HG03066 (cell line): ENCODE measurements around the gene HECTD4.
"Not testable (repeated sequence)": the region's sequence is repeated elsewhere in the genome, so short reads cannot be mapped to it uniquely, and the experiment has no call there.

Experiments
- ATAC-seq: cut with Tn5 transposase; IDR thresholded peaks from one replicate; pipeline ENCODE4 v1.9.1; 2021; ENCODE audit warnings: low read depth; ENCODE audit not compliant: unreplicated experiment

Gene HECTD4

DNA sequence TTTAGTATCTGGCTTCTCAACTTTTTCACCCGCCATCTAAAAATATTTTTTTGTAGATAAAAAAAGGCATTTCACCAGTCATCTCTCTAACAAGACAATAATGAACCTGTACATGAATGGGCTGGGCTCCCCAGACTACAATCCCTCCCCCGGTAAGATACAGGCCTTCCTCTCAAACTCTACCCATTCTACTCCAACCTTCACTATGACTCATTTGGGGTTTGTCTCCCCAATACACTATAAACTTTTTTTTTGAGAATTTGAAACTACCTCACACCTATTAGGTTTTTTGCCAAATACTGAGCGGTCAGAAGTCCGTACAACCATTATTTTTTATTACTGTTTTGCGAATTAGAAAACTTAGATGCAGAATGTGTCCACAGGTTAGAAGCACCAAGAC, 26.4 kb upstream of the HECTD4 start:
- no peak for ATAC-seq

- not testable (repeated sequence) for ATAC-seq
Observed at GRCh38 chr12:112407683-112408082, 25.5 kb upstream of the HECTD4 start.

GRCh38 chr12:112406519-112407488, 24.6 kb upstream of the HECTD4 start:
- ATAC-seq = no peak

GRCh38 chr12:112401903-112402498, 19.8 kb upstream of the HECTD4 start:
- no peak for ATAC-seq

DNA sequence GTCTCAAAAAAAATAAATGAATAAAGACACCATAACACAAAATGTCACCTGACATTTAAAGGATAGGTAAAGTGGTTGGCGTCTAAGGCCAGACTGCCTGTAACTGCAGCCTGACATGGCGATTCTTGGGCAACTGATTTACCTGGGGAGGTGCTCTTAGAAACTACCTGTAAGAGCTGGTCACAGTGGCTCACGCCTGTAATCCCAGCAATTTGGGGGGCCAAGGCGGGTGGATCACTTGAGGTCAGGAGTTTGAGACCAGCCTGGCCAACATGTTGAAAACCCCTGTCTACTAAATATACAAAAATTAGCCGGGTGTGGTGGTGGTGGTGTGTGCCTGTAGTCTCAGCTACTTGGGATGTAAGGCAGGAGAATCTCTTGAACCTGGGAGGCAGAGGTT, 18.8 kb upstream of the HECTD4 start:
- ATAC-seq = no peak

- no peak for ATAC-seq
Observed at GRCh38 chr12:112393328-112393727, 11.1 kb upstream of the HECTD4 start.

DNA sequence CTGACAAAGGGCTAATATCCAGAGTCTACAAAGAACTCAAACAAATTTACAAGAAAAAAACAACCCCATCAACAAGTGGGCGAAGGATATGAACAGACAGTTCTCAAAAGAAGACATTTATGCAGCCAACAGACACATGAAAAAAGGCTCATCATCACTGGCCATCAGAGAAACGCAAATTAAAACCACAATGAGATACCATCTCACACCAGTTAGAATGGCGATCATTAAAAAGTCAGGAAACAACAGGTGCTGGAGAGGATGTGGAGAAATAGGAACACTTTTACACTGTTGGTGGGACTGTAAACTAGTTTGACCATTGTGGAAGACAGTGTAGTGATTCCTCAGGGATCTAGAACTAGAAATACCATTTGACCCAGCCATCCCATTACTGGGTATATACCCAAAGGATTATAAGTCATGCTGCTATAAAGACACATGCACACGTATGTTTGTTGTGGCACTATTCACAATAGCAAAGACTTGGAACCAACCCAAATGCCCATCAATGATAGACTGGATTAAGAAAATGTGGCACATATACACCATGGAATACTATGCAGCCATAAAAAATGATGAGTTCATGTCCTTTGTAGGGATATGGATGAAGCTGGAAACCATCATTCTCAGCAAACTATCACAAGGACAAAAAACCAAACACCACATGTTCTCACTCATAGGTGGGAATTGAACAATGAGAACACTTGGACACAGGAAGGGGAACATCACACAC, 7.9 kb upstream of the HECTD4 start:
- ATAC-seq = not testable (repeated sequence)

DNA sequence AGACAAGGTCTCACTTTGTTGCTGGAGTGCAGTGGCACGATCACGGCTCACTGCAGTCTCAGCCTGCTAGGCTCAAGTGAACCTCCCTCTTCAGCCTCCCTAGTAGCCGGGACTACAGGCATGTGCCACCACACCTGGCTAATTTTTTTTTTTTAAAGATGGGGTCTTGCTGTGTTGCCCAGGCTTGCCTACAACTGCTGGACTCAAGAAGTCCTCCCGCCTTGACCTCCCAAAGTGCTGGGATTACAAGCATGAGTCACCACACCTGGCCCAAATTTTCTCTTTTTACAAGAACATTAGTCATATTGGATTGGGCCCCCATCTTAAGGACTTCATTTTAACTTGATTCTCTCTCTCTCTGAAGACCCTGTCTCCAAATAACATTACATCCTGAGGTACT, 7.0 kb upstream of the HECTD4 start:
- no peak for ATAC-seq

DNA sequence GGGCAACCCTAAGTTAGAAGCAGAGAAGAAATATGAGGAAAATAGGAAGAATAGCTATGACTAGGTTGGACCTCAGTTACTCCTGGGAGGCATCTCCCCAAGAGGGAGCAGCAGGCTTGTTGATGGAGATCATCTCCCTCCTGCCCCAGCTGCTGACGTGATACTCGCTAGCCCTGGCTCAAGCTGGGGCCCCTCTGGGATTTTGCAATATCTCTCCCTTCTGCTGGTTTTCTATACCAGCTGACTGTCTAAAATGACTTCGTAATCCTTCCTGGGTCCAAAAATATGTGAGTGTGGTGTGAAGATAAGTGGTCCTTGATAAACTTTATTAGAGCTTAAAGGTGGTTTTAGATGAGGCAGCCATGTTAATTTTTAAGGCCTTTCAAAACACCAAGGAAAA, 4.5 kb upstream of the HECTD4 start:
- ATAC-seq = no peak

- no peak for ATAC-seq
Observed at GRCh38 chr12:112382866-112383265, 635 bp upstream of the HECTD4 start.

GRCh38 chr12:112381406-112381882, 787 bp downstream of the HECTD4 start:
- peak; percentile 64 for ATAC-seq

DNA sequence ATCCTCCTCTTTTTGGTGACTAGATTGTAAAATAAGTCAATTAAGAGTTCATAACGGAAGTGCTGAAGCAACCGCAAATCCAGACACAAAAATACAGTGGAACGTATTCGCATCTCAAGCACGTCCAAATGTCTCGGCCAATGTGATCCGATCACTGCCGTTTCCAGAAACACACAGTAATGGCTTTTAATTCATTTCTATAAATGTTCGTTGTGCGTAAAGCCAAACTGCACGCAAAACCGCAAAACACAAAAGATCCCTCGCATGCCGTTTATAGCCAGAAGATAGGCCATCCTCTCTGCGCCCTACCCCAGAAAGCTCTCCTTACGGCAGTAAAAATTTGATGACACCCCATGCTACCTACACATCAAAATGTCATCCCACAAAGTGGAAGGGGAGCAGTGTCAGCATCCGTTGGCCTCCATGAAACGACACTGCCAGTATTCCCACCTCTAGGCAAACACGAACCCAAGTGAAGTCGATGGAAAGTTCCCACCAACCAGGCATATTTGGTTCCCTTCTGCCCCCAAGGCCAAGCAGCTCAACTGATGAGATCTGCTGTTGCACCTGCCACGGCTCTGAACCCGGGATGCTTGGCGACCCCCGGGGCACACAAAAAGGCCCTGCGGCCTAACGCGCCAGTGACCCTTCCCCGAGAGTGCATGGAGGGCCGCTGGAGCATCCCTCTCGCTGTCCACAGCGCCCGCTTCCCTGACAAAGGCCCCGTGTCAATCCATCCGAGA, 1.4 kb downstream of the HECTD4 start:
- no peak for ATAC-seq

DNA sequence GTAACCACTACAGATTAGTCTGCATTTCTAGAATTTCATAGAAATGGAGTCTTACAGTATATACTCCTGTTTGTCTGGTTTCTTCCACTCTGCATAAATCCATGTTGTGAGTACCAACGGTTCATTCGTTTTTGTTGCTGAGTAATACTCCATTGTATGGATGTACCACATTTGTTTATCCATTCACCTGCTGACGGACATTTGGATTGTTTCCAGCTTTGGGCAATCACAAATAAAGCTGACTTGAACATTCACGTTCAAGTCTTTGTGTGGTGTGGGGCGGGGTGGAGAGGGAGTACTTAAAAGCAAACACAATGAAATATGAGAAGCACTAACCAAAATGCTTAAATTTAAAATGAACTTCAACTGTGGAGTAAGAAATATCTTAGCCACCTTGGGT, 7.1 kb downstream of the HECTD4 start:
- no peak for ATAC-seq

- no peak for ATAC-seq
Observed at GRCh38 chr12:112374166-112374740, 8.0 kb downstream of the HECTD4 start.

GRCh38 chr12:112370868-112371510, 11.2 kb downstream of the HECTD4 start:
- ATAC-seq = no peak

DNA sequence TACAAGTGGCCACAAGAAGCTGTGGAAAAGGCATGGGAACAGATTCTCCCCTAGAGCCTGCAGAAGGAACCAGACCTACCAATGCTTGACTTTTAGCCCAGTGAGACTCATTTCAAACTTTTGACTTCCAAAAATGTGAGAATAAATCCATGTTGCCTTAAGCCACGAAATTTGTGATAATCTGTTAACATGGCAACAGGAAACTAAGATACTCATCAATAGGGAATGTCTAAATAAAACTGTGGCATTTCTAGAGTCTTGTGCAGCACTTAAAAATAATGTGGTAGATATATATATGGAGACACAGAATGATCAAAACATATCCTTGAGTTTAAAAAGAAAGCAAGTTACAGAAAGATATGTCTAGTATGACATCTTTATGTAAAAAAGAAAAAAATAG, 12.0 kb downstream of the HECTD4 start:
- ATAC-seq = no peak

DNA sequence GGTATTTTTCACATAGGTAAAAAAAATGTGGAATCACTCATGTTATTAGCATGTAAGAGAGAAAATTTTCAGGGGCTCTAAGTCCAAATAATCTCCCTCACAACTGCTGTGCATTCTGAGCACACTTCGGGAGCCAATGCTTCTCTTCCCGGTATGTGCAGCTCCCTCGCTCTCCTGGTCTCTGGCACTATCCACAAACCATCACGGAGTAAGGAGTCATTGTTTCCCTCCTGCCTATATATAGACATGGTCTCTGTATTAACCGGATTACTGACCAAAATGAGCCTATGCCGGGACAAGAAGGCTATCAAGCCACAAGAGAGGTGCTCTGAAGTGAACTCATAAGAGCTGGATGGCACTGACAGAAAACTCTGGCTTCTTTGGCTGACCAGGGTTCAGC, 13.4 kb downstream of the HECTD4 start:
- ATAC-seq = no peak

DNA sequence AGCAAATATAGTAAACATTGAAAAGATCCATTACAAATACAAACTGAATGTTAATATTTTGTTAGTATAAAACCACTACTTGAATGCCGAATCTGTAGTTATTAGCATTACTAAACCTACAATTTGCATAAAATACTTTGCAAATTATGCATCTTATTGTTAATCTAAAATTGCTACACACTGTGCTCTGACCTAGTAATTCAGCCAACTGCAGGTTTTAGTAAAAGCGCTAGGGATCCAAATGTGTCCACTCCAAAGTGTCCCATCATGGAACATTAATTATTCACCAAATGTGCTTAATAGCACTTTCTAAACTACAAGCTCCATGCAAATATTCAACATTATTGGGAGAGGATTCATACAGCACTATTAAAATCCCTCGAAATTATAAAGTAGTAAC, 14.3 kb downstream of the HECTD4 start:
- no peak for ATAC-seq

DNA sequence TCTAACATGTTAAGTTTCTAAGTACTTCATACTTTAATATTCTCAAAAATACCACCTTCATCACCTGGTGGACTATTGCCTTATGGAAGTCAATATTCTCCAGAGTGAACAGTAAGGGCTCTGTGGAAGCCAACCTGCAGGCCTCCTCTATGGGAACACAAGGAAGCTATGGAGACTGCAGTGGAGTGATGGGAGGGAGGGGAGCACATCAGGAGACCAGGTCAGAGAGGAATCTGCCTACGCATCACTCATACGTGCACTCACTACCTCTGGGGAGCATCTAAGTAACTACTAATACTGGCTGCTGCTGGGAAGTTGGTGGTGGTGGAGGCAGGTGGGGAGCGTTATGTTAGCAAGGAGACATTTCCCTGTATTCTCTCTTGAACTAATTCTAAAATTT, 19.9 kb downstream of the HECTD4 start:
- no peak for ATAC-seq

GRCh38 chr12:112361271-112361670, 21.0 kb downstream of the HECTD4 start:
- no peak for ATAC-seq
